SK-MEL-5 (cell line): ENCODE measurements around the gene TTC36. TPM values are rescaled to one million over a fixed set of nuclear protein-coding genes. Genes with fewer than 3 reads are reported as not detected.
"Not testable (repeated sequence)": the region's sequence is repeated elsewhere in the genome, so short reads cannot be mapped to it uniquely, and the experiment has no call there.

Source experiments
- DNase-seq: peaks from one replicate; pipeline ENCODE4 v3.0.0-alpha.2; 2016; ENCODE audit warnings: low read depth, low spot score
- in situ Hi-C: cut with HindIII; loops from 2 replicates; pipeline ENCODE4 v1.10.0; 2016; ENCODE audit warnings: low sequenced_read_pairs, high pct_unique_total_duplicates, low pct_unique_long_range_greater_than_20kb
- total RNA-seq: library from RNA; depleted of rRNA; stranded (reverse); fragments of >200 nt; shearing (Covaris generic); gene quantifications from 2 replicates; pipeline ENCODE4 v1.2.3, GENCODE V29; 2014; rRNA removed

TTC36 gene
- total RNA-seq, 1 experiment from 2014 or later = not detected

DNA sequence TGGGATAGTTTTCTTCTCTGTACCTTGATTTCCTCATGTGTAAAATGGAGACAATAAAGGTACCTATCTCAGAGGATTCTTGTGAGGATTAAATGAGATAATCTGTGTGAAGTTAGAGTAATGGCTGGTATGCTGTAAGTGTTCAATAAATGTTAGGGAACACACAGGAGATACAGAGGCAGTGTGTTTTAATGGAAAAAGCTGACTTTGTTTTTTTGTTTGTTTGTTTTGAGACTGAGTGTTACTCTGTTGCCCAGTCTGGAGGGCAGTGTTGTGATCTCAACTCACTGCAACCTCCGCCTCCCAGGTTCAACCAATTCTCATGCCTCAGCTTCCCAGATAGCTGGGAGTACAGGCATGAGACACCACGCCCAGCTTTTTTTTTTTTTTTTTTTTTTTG is 42.4 kb downstream of the TTC36 start:
- DNase-seq = no peak
- in situ Hi-C loops = no loop called here

DNA sequence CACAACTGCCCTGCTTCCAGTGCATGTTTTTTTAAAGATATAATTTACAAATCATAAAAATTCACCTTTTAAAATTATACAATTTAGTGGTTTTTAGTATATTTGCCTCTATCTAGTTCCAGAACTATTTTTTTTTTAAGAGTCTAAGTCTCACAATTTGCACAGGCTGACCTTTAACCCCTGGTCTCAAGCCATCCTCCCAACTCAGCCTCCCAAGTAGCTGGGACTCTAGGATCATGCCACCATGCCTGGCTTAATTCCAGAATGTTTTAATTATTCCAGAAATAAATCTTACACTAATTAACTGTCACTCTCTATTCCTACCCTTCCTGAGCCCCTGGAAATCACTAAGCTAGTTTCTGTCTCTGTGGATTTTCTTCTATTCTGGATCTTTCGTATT is 43.5 kb downstream of the TTC36 start:
- DNase-seq = no peak
- in situ Hi-C loops = no loop called here

DNA sequence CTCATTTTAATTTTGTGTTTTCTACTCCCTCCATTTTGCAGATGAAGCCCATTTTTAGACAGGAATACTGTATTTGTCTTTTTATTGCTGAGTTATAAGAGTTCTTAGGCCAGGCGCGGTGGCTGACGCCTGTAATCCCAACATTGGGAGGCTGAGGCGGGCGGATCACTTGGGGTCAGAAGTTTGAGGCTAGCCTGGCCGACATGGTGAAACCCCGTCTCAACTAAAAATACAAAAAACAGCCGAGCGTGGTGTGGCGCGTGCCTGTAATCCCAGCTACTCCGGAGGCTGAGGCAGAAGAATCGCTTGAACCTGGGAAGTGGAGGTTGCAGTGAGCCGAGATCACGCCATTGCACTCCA is 44.4 kb downstream of the TTC36 start:
- in situ Hi-C loops, DNase-seq: not testable (repeated sequence)

DNA sequence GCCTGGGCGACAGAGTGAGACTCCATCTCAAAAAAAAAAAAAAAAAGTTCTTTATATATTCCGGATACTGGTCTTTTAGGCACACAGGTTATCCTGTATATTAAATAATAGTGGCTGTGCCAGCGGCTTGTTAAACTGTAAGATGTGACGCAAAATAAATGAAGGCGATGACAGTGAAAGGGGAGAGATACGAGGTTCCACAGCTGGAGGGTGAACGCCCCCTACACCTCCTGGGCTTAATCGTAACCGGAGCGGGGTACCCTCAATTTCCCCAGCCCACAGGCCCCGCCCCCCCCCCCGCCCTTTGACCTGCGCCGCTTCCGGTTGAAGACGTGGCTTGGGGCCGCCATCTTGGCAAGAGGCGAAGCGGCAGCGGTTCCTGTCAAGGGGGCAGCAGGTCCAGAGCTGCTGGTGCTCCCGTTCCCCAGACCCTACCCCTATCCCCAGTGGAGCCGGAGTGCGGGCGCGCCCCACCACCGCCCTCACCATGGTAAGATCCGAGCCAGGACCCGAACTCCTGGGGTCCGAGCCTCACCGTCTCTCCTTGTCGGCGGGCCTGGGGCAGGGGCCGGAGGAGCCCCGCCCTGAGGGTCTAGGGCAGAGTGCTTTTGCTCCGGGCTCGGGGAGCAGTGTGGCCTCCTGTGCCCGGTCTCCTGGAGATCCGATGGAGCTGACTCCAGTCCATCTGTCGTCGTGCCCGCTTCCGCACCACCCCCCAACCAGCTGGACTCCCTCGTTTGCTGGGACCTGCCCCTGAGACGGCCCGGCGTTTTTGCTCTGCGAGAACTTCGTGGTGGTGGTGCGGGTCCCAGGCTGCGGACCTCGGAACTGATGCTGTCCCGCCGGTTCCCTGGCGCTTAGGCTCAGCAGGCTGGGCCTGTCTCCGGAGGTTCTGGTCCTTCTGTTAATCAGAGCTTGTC is 45.0 kb downstream of the TTC36 start, which contains the start of gene ARCN1:
Gene ARCN1, plus strand, starts transcription at position 349 of the 920 bp plus-strand sequence. Its CDS starts 139 bp downstream, at position 488.
- in situ Hi-C loops = no loop called here

DNA sequence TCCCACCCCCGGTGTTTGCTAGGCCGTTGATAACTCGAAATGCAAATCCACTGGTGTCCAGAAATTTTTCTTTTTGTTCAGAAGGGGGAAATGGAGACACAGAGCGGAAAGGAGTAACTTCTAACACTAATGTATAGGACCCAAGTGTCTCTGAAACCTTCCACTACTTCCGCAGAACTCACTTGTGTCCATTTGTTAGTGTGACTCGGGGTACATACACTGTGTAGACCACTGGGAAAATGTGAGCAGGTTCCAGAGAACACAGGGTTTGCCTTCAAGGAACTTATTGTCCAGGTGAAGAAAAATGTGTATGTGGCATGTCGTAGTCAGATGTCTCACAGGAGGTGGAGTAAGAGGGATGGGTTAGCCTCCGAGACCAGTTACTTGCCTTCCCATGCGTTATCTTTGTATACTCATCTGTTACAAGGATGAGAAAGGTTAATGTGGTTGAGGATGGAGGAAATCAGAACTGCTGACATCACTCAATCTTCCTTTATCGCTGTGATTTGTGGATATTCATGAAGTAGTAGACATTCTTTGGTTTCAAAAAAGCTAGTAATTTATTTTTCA is 45.8 kb downstream of the TTC36 start:
- in situ Hi-C loops = no loop called here

More for the DNA sequence above, 45.0 kb downstream of the TTC36 start, which contains the start of gene ARCN1:
- peak; percentile 60 for DNase-seq

DNA sequence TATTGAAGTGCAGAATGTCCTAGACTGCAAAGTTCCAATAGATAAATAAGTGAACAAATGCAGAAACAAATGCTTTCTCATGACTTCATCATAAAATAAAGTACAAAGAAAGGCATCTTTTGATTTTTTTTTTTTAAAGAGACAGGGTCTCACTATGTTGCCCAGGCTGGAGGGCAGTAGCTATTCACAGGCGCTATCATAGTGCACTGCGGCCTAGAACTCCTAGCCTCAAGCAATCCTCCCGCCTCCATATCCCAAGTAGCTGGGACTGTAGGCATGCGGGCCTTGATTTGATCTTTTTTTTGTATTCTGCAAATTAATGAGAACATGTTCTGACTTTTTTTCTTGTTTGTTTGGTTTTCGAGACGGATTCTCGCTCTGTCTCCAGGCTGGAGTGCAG is 47.4 kb downstream of the TTC36 start:
- in situ Hi-C loops = no loop called here
- DNase-seq = no peak

More for the DNA sequence above, 45.8 kb downstream of the TTC36 start:
- DNase-seq = peak; percentile 22

DNA sequence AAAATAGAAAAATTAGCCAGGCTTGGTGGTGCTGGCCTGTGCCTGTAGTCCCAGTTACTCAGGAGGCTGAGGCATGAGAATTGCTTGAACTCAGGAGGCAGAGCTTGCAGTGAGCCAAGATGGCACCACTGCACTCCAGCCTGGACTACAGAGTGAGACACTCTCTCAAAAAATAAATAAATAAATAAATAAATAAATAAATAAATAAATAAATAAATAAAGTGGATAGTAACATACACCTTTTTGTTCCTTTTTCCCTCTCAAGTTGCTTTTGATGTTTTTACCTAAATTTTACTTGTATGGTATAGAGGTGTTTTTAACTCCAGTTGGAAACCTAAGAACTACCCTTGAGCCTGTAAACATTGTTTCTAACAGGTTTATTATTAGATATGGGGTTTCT is 50.7 kb downstream of the TTC36 start:
- in situ Hi-C loops, DNase-seq: not testable (repeated sequence)

Other genes starting within 250 kb of the TTC36 start
- not detected in 2 replicates for gene CD3E, start 222.7 kb upstream of the TTC36 start, total RNA-seq
- gene CD3D, start 184.8 kb upstream of the TTC36 start, total RNA-seq = not detected in 2 replicates
- gene CD3G, start 183.1 kb upstream of the TTC36 start, total RNA-seq = not detected in 2 replicates
- gene UBE4A, start 167.9 kb upstream of the TTC36 start, total RNA-seq = 45.4 and 51.1 TPM in 2 replicates
- 138 and 155 TPM in 2 replicates for gene ATP5MG, start 125.9 kb upstream of the TTC36 start, total RNA-seq
- 10.6 and 11.0 TPM in 2 replicates for gene KMT2A, start 91.0 kb upstream of the TTC36 start, total RNA-seq
- gene TMEM25, start 3.7 kb downstream of the TTC36 start, total RNA-seq = 0.45 TPM in 1 of 2 replicates, not detected in the other
- 7.0 and 7.3 TPM in 2 replicates for gene IFT46, start 38.5 kb downstream of the TTC36 start, total RNA-seq
- 93.3 and 98.3 TPM in 2 replicates for gene ARCN1, start 44.9 kb downstream of the TTC36 start, total RNA-seq
- 20.8 and 22.1 TPM in 2 replicates for gene PHLDB1, start 80.1 kb downstream of the TTC36 start, total RNA-seq
- gene TREH, start 152.2 kb downstream of the TTC36 start, total RNA-seq = 0.03 and 0.13 TPM in 2 replicates